MM.1S (cell line): Measurements from ENCODE around the gene FSTL1.

ENCODE experiments used
- EZH2 ChIP-seq: fragments of 300-600 bp; sonication (generic); optimal IDR thresholded peaks from 2 replicates; pipeline ENCODE3; 2017; ENCODE audit warnings: low read depth, mild to moderate bottlenecking, antibody characterized with exemption, low read length, mixed read lengths
- EZH2phosphoT487 ChIP-seq: fragments of 300-600 bp; sonication (generic); IDR thresholded peaks from 2 replicates; pipeline ENCODE4 v1.6.1; 2018; ENCODE audit warnings: antibody characterized with exemption, low read length
- TF ChIP-seq, protein P1 (sequence below): fragments of 300-600 bp; sonication (generic); IDR thresholded peaks from 2 replicates; pipeline ENCODE4 v1.5.1; 2016; ENCODE audit warnings: antibody characterized with exemption, low read length, mixed read lengths

DNA sequence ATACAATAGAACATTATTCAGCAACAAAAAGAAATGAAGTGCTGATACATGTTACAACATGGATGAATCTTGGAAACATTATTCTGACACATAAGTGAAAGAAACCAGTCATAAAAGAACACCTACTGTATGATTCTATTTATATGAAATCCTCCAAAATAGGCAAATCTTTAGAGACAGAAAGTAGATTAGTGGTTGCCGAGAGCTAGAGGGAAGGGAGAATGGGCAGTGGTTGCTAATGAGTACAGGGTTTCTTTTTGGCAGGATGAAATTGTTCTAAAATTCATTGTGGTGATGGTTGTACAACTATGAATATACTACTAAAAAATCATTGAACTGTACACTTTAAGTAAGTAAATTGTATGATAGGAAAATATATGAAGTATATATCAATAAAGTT, 95.3 kb downstream of the FSTL1 start:
- TF ChIP-seq, protein P1, sequence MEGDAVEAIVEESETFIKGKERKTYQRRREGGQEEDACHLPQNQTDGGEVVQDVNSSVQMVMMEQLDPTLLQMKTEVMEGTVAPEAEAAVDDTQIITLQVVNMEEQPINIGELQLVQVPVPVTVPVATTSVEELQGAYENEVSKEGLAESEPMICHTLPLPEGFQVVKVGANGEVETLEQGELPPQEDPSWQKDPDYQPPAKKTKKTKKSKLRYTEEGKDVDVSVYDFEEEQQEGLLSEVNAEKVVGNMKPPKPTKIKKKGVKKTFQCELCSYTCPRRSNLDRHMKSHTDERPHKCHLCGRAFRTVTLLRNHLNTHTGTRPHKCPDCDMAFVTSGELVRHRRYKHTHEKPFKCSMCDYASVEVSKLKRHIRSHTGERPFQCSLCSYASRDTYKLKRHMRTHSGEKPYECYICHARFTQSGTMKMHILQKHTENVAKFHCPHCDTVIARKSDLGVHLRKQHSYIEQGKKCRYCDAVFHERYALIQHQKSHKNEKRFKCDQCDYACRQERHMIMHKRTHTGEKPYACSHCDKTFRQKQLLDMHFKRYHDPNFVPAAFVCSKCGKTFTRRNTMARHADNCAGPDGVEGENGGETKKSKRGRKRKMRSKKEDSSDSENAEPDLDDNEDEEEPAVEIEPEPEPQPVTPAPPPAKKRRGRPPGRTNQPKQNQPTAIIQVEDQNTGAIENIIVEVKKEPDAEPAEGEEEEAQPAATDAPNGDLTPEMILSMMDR = no peak
- TF ChIP-seq EZH2phosphoT487 = no peak
- no peak for TF ChIP-seq EZH2
